GM19023 (cell line): Measurements from ENCODE around the gene NEK6.

Experiments
- ATAC-seq: cut with Tn5 transposase; IDR thresholded peaks from one replicate; pipeline ENCODE4 v1.9.1; 2021; ENCODE audit warnings: mild to moderate bottlenecking, moderate library complexity; ENCODE audit not compliant: unreplicated experiment

NEK6 gene

GRCh38 chr9:124366476-124367220, 108.9 kb downstream of the NEK6 start:
- no peak for ATAC-seq

- no peak for ATAC-seq
These were observed 110.9 kb downstream of the NEK6 start for GRCh38 chr9:124368692-124369091.

GRCh38 chr9:124369231-124369797, 111.6 kb downstream of the NEK6 start:
- ATAC-seq, result no peak

- no peak for ATAC-seq
These were observed 113.3 kb downstream of the NEK6 start for GRCh38 chr9:124370896-124371582.

GRCh38 chr9:124372038-124372437, 114.3 kb downstream of the NEK6 start:
- no peak for ATAC-seq

- ATAC-seq, result no peak
These were observed 115.6 kb downstream of the NEK6 start for GRCh38 chr9:124373386-124373785.

GRCh38 chr9:124373851-124374250, 116.1 kb downstream of the NEK6 start:
- ATAC-seq, result no peak

GRCh38 chr9:124375726-124376125, 118.0 kb downstream of the NEK6 start:
- ATAC-seq, result no peak

- no peak for ATAC-seq
These were observed 118.6 kb downstream of the NEK6 start for GRCh38 chr9:124376329-124376728.

- ATAC-seq, result no peak
These were observed 120.0 kb downstream of the NEK6 start for GRCh38 chr9:124377551-124378406.

GRCh38 chr9:124381170-124381945, 123.6 kb downstream of the NEK6 start:
- ATAC-seq, result no peak

GRCh38 chr9:124384210-124384609, 126.5 kb downstream of the NEK6 start:
- no peak for ATAC-seq

GRCh38 chr9:124384846-124385245, 127.1 kb downstream of the NEK6 start:
- no peak for ATAC-seq

GRCh38 chr9:124385623-124386022, 127.9 kb downstream of the NEK6 start:
- no peak for ATAC-seq

- no peak for ATAC-seq
These were observed 128.5 kb downstream of the NEK6 start for GRCh38 chr9:124386201-124386600.

GRCh38 chr9:124388275-124389048, 130.7 kb downstream of the NEK6 start:
- ATAC-seq, result no peak

GRCh38 chr9:124389146-124389939, 131.6 kb downstream of the NEK6 start:
- no peak for ATAC-seq

- ATAC-seq, result no peak
These were observed 133.3 kb downstream of the NEK6 start for GRCh38 chr9:124390794-124391658.
